ENCODE measurements around the gene RNF11. TPM values are rescaled to one million over a fixed set of nuclear protein-coding genes. Genes with fewer than 3 reads are reported as not detected.

Gene RNF11
- polyA plus RNA-seq, 6 donors from 2014 or later, result 5.4 to 14.3 (median 8.3) TPM

- DNase-seq, result no peak
Observed at GRCh38 chr1:51306950-51307349, 70.9 kb downstream of the RNF11 start.

GRCh38 chr1:51308636-51309035 is 72.6 kb downstream of the RNF11 start:
- H3K27me3 Mint-ChIP-seq, result no peaks in the 10 kb centered on the region
- no peak overlapping the region for H3K27ac Mint-ChIP-seq
- DNase-seq, result no peak
- no peak overlapping the region for H3K4me3 Mint-ChIP-seq
- no peaks in the 10 kb centered on the region for H3K36me3 Mint-ChIP-seq
- ATAC-seq (ENCODE audit: low read depth in 2 of 2), result no peak
- no peaks in the 10 kb centered on the region for H3K9me3 Mint-ChIP-seq
- peaks cover 13% of the 10 kb centered on the region in 3 donors for H3K4me1 Mint-ChIP-seq

More at GRCh38 chr1:51306950-51307349, 70.9 kb downstream of the RNF11 start:
- Mint-ChIP-seq H3K27me3 (no peaks in the 10 kb centered on the region), H3K4me1 (peaks cover 13 to 15% (median 14%) of the 10 kb centered on the region in 3 donors), H3K4me3 (no peak overlapping the region), H3K36me3 (no peaks in the 10 kb centered on the region), H3K9me3 (no peaks in the 10 kb centered on the region), H3K27ac (no peak overlapping the region)
- no peak for ATAC-seq (ENCODE audit: low read depth in 2 of 2)

GRCh38 chr1:51309291-51309690 is 73.2 kb downstream of the RNF11 start:
- Mint-ChIP-seq H3K27me3 (no peaks in the 10 kb centered on the region), H3K4me3 (no peak overlapping the region), H3K27ac (no peak overlapping the region), H3K36me3 (no peaks in the 10 kb centered on the region), H3K4me1 (peaks cover 10 to 13% (median 12%) of the 10 kb centered on the region in 3 donors), H3K9me3 (no peaks in the 10 kb centered on the region)
- DNase-seq (no peak), ATAC-seq (ENCODE audit: low read depth in 2 of 2) (no peak)

- DNase-seq, result no peak
- Mint-ChIP-seq H3K36me3 (no peaks in the 10 kb centered on the region), H3K4me1 (peaks cover 10 to 13% (median 12%) of the 10 kb centered on the region in 3 donors), H3K9me3 (no peaks in the 10 kb centered on the region), H3K4me3 (no peak overlapping the region), H3K27ac (peak overlapping the region in 3 of 6 donors; percentile 11 to 84 (median 54)), H3K27me3 (no peaks in the 10 kb centered on the region)
- peak; percentile 52 to 72 for ATAC-seq (ENCODE audit: low read depth in 2 of 2)
Observed at GRCh38 chr1:51310871-51311613, 75.0 kb downstream of the RNF11 start.

GRCh38 chr1:51311826-51312225 is 75.8 kb downstream of the RNF11 start:
- DNase-seq (no peak), ATAC-seq (ENCODE audit: low read depth in 2 of 2) (no peak)
- H3K36me3 Mint-ChIP-seq, result no peaks in the 10 kb centered on the region
- no peak overlapping the region for H3K4me3 Mint-ChIP-seq
- H3K4me1 Mint-ChIP-seq, result peaks cover 10 to 13% (median 12%) of the 10 kb centered on the region in 3 donors
- no peaks in the 10 kb centered on the region for H3K9me3 Mint-ChIP-seq
- no peaks in the 10 kb centered on the region for H3K27me3 Mint-ChIP-seq
- H3K27ac Mint-ChIP-seq, result no peak overlapping the region

GRCh38 chr1:51312718-51313117 is 76.6 kb downstream of the RNF11 start:
- ATAC-seq (ENCODE audit: low read depth in 2 of 2), result no peak
- no peaks in the 10 kb centered on the region for H3K27me3 Mint-ChIP-seq
- peak overlapping the region in 1 of 6 donors; percentile 76 for H3K27ac Mint-ChIP-seq
- no peaks in the 10 kb centered on the region for H3K9me3 Mint-ChIP-seq
- DNase-seq, result no peak
- peaks cover 10 to 13% (median 12%) of the 10 kb centered on the region in 3 donors for H3K4me1 Mint-ChIP-seq
- no peaks in the 10 kb centered on the region for H3K36me3 Mint-ChIP-seq
- no peak overlapping the region for H3K4me3 Mint-ChIP-seq

- DNase-seq, result no peak
- ATAC-seq (ENCODE audit: low read depth in 2 of 2), result no peak
- H3K36me3 Mint-ChIP-seq, result no peaks in the 10 kb centered on the region
- H3K4me3 Mint-ChIP-seq, result peak overlapping the region in 1 of 8 donors; percentile 26
- peaks cover 10 to 13% (median 12%) of the 10 kb centered on the region in 3 donors for H3K4me1 Mint-ChIP-seq
- no peaks in the 10 kb centered on the region for H3K27me3 Mint-ChIP-seq
- no peaks in the 10 kb centered on the region for H3K9me3 Mint-ChIP-seq
- H3K27ac Mint-ChIP-seq, result peak overlapping the region in 2 of 6 donors; percentile 9 to 49
Observed at GRCh38 chr1:51313268-51313852, 77.3 kb downstream of the RNF11 start.

- no peak overlapping the region for H3K4me3 Mint-ChIP-seq
- DNase-seq (no peak), ATAC-seq (ENCODE audit: low read depth in 2 of 2) (no peak)
- H3K36me3 Mint-ChIP-seq, result no peaks in the 10 kb centered on the region
- peak overlapping the region in 1 of 6 donors; percentile 59 for H3K27ac Mint-ChIP-seq
- no peaks in the 10 kb centered on the region for H3K27me3 Mint-ChIP-seq
- no peaks in the 10 kb centered on the region for H3K9me3 Mint-ChIP-seq
- H3K4me1 Mint-ChIP-seq, result peaks cover 10 to 13% (median 12%) of the 10 kb centered on the region in 3 donors
Observed at GRCh38 chr1:51313961-51314777, 78.1 kb downstream of the RNF11 start.

- DNase-seq, result no peak
- Mint-ChIP-seq H3K36me3 (no peaks in the 10 kb centered on the region), H3K9me3 (no peaks in the 10 kb centered on the region), H3K4me1 (peaks cover 10 to 13% (median 12%) of the 10 kb centered on the region in 3 donors), H3K4me3 (no peak overlapping the region), H3K27ac (peak overlapping the region in 2 of 6 donors; percentile 2 to 61), H3K27me3 (no peaks in the 10 kb centered on the region)
- no peak for ATAC-seq (ENCODE audit: low read depth in 2 of 2)
Observed at GRCh38 chr1:51314974-51315373, 78.9 kb downstream of the RNF11 start.

- no peaks in the 10 kb centered on the region for H3K27me3 Mint-ChIP-seq
- peaks cover 3 to 5% (median 4%) of the 10 kb centered on the region in 3 donors for H3K4me1 Mint-ChIP-seq
- no peaks in the 10 kb centered on the region for H3K9me3 Mint-ChIP-seq
- DNase-seq (no peak), ATAC-seq (ENCODE audit: low read depth in 2 of 2) (no peak)
- H3K36me3 Mint-ChIP-seq, result no peaks in the 10 kb centered on the region
- H3K4me3 Mint-ChIP-seq, result no peak overlapping the region
- peak overlapping the region in 1 of 6 donors; percentile 14 for H3K27ac Mint-ChIP-seq
Observed at GRCh38 chr1:51316113-51316845, 80.2 kb downstream of the RNF11 start.

- ATAC-seq (ENCODE audit: low read depth in 2 of 2) (no peak), DNase-seq (no peak)
- Mint-ChIP-seq H3K9me3 (no peaks in the 10 kb centered on the region), H3K27me3 (no peaks in the 10 kb centered on the region), H3K4me3 (no peak overlapping the region), H3K36me3 (no peaks in the 10 kb centered on the region), H3K27ac (no peak overlapping the region), H3K4me1 (no peaks in the 10 kb centered on the region)
Observed at GRCh38 chr1:51316846-51317120, 80.7 kb downstream of the RNF11 start.

- Mint-ChIP-seq H3K4me1 (no peaks in the 10 kb centered on the region), H3K36me3 (no peaks in the 10 kb centered on the region), H3K27ac (no peak overlapping the region), H3K27me3 (peaks cover 0 to 5% (median 0%) of the 10 kb centered on the region in 3 donors), H3K9me3 (no peaks in the 10 kb centered on the region), H3K4me3 (no peak overlapping the region)
- no peak for DNase-seq
- ATAC-seq (ENCODE audit: low read depth in 2 of 2), result no peak
Observed at GRCh38 chr1:51317798-51318197, 81.7 kb downstream of the RNF11 start.

Measured in naive B cell (primary cell).